ENCODE results near the gene TPX2. TPM values are rescaled to one million over a fixed set of nuclear protein-coding genes. Genes with fewer than 3 reads are reported as not detected.

Gene TPX2
- polyA plus RNA-seq, 1 donor (not counting 4 experiments of a cell fraction or from before 2014, with no cell fraction given) = 31.5 TPM

GRCh38 chr20:31841928-31842327, 102.8 kb downstream of the TPX2 start:
- H3K79me2 ChIP-seq (ENCODE audit: control insufficient read depth, insufficient read depth, low read length) = no peaks in the 10 kb centered on the region
- H3K27ac ChIP-seq (ENCODE audit: control insufficient read depth, insufficient read depth, low read length) = no peak overlapping the region
- no peak for FAIRE-seq
- no peaks in the 10 kb centered on the region for H3K9me1 ChIP-seq (ENCODE audit: control insufficient read depth, extremely low read depth, insufficient read depth, low read length)
- no peaks in the 10 kb centered on the region for H3K36me3 ChIP-seq (ENCODE audit: control insufficient read depth in 2 of 2, extremely low read depth in 1 of 2, insufficient read depth in 2 of 2, low read length in 2 of 2)
- H3K27me3 ChIP-seq (ENCODE audit: control insufficient read depth, extremely low read depth, insufficient read depth, low read length) = peaks cover 44% of the 10 kb centered on the region
- no peak for DNase-seq (ENCODE audit: low read depth, low spot score)
- no peaks in the 10 kb centered on the region for H3K9me3 ChIP-seq (ENCODE audit: control insufficient read depth, low read depth, low read length)
- H4K20me1 ChIP-seq (ENCODE audit: control insufficient read depth, extremely low read depth, insufficient read depth, low read length) = peaks cover 3% of the 10 kb centered on the region
- TF ChIP-seq, protein P1, sequence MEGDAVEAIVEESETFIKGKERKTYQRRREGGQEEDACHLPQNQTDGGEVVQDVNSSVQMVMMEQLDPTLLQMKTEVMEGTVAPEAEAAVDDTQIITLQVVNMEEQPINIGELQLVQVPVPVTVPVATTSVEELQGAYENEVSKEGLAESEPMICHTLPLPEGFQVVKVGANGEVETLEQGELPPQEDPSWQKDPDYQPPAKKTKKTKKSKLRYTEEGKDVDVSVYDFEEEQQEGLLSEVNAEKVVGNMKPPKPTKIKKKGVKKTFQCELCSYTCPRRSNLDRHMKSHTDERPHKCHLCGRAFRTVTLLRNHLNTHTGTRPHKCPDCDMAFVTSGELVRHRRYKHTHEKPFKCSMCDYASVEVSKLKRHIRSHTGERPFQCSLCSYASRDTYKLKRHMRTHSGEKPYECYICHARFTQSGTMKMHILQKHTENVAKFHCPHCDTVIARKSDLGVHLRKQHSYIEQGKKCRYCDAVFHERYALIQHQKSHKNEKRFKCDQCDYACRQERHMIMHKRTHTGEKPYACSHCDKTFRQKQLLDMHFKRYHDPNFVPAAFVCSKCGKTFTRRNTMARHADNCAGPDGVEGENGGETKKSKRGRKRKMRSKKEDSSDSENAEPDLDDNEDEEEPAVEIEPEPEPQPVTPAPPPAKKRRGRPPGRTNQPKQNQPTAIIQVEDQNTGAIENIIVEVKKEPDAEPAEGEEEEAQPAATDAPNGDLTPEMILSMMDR (optimal IDR thresholded peaks at IDR 0.05 in 1 of 3, IDR thresholded peaks at IDR 0.05 in 1 of 3, conservative IDR thresholded peaks at IDR 0.05 in 1 of 3; ENCODE audit: extremely low read depth in 1 of 3, insufficient read depth in 2 of 3, low read length in 3 of 3) = no peak
- TF ChIP-seq EZH2 (IDR thresholded peaks at IDR 0.05; ENCODE audit: low read length) = no peak
- no peak overlapping the region for H3K4me2 ChIP-seq (ENCODE audit: control insufficient read depth, extremely low read depth, insufficient read depth, low read depth, low read length)
- H2AFZ ChIP-seq (ENCODE audit: control insufficient read depth, low read length) = no peak overlapping the region
- no peaks in the 10 kb centered on the region for H3K4me1 ChIP-seq (ENCODE audit: control insufficient read depth, extremely low read depth, insufficient read depth, low read length)
- H3K4me3 ChIP-seq (ENCODE audit: control insufficient read depth in 2 of 3, extremely low read depth in 1 of 3, insufficient read depth in 2 of 3, low read depth in 1 of 3, low read length in 3 of 3) = no peak overlapping the region
- H3K9ac ChIP-seq (ENCODE audit: control insufficient read depth, extremely low read depth, insufficient read depth, low read length) = no peak overlapping the region
- dilution Hi-C loops (cut with MboI; ENCODE audit: extremely low pct_ligation_motif_present, low sequenced_read_pairs) = no loop called here

GRCh38 chr20:31842471-31843157, 103.5 kb downstream of the TPX2 start:
- no peak overlapping the region for H3K4me3 ChIP-seq (ENCODE audit: control insufficient read depth in 2 of 3, extremely low read depth in 1 of 3, insufficient read depth in 2 of 3, low read depth in 1 of 3, low read length in 3 of 3)
- no peaks in the 10 kb centered on the region for H3K79me2 ChIP-seq (ENCODE audit: control insufficient read depth, insufficient read depth, low read length)
- dilution Hi-C loops (cut with MboI; ENCODE audit: extremely low pct_ligation_motif_present, low sequenced_read_pairs) = no loop called here
- TF ChIP-seq EZH2 (IDR thresholded peaks at IDR 0.05; ENCODE audit: low read length) = no peak
- TF ChIP-seq, protein P1 (optimal IDR thresholded peaks at IDR 0.05 in 1 of 3, IDR thresholded peaks at IDR 0.05 in 1 of 3, conservative IDR thresholded peaks at IDR 0.05 in 1 of 3; ENCODE audit: extremely low read depth in 1 of 3, insufficient read depth in 2 of 3, low read length in 3 of 3) = no peak
- H3K36me3 ChIP-seq (ENCODE audit: control insufficient read depth in 2 of 2, extremely low read depth in 1 of 2, insufficient read depth in 2 of 2, low read length in 2 of 2) = no peaks in the 10 kb centered on the region
- no peak for DNase-seq (ENCODE audit: low read depth, low spot score)
- FAIRE-seq = no peak
- peaks cover 3% of the 10 kb centered on the region for H4K20me1 ChIP-seq (ENCODE audit: control insufficient read depth, extremely low read depth, insufficient read depth, low read length)
- no peaks in the 10 kb centered on the region for H3K9me1 ChIP-seq (ENCODE audit: control insufficient read depth, extremely low read depth, insufficient read depth, low read length)
- H3K27me3 ChIP-seq (ENCODE audit: control insufficient read depth, extremely low read depth, insufficient read depth, low read length) = peaks cover 37% of the 10 kb centered on the region
- no peak overlapping the region for H3K27ac ChIP-seq (ENCODE audit: control insufficient read depth, insufficient read depth, low read length)
- H2AFZ ChIP-seq (ENCODE audit: control insufficient read depth, low read length) = no peak overlapping the region
- no peak overlapping the region for H3K4me2 ChIP-seq (ENCODE audit: control insufficient read depth, extremely low read depth, insufficient read depth, low read depth, low read length)
- no peaks in the 10 kb centered on the region for H3K9me3 ChIP-seq (ENCODE audit: control insufficient read depth, low read depth, low read length)
- H3K4me1 ChIP-seq (ENCODE audit: control insufficient read depth, extremely low read depth, insufficient read depth, low read length) = no peaks in the 10 kb centered on the region
- no peak overlapping the region for H3K9ac ChIP-seq (ENCODE audit: control insufficient read depth, extremely low read depth, insufficient read depth, low read length)

All from keratinocyte (primary cell).